Keratinocyte (primary cell): ENCODE data around the gene SORL1. TPM values are rescaled to one million over a fixed set of nuclear protein-coding genes. Genes with fewer than 3 reads are reported as not detected.

Source experiments
- DNase-seq: peaks from one replicate; pipeline ENCODE4 v3.0.0-alpha.2; 2011; ENCODE audit warnings: low read depth, missing footprints, low spot score
- FAIRE-seq: peaks from 2 replicates; lab custom pipeline; 2011; peaks lifted over from hg19 to GRCh38; lab: Jason Lieb, UNC
- H2AFZ ChIP-seq: 2 replicates; pipeline ENCODE4 v1.6.0; 2012; ENCODE audit warnings: low read length, control low read depth, inconsistent platforms; ENCODE audit not compliant: control insufficient read depth
- H3K27ac ChIP-seq: 2 replicates; pipeline ENCODE4 v1.5.1; 2011; ENCODE audit warnings: low read length; ENCODE audit not compliant: control insufficient read depth, insufficient read depth
- H3K27me3 ChIP-seq: 3 replicates; pipeline ENCODE4 v1.6.0; 2011; ENCODE audit warnings: low read length; ENCODE audit not compliant: control insufficient read depth, insufficient read depth; ENCODE audit errors: extremely low read depth
- H3K36me3 ChIP-seq, 2 experiments: 2 replicates in 1 of 2; 3 replicates in 1 of 2; pipeline ENCODE4 v1.5.1; 2011; ENCODE audit warnings: low read length in 2 of 2, mild to moderate bottlenecking in 1 of 2; ENCODE audit not compliant: control insufficient read depth in 2 of 2, insufficient read depth in 2 of 2; ENCODE audit errors: extremely low read depth in 1 of 2
- H3K4me1 ChIP-seq: 3 replicates; pipeline ENCODE4 v1.5.1; 2011; ENCODE audit warnings: low read length; ENCODE audit not compliant: control insufficient read depth, insufficient read depth; ENCODE audit errors: extremely low read depth
- H3K4me2 ChIP-seq: 3 replicates; pipeline ENCODE4 v1.6.0; 2011; ENCODE audit warnings: low read depth, low read length; ENCODE audit not compliant: control insufficient read depth, insufficient read depth; ENCODE audit errors: extremely low read depth
- H3K4me3 ChIP-seq, 3 experiments: fragments of 200-600 bp in 1 of 3; sonication (generic) in 1 of 3; 2 replicates in 2 of 3; 3 replicates in 1 of 3; pipeline ENCODE4 v1.5.1; 2011 to 2016; ENCODE audit warnings: low read length in 3 of 3, mild to moderate bottlenecking in 3 of 3, control low read depth in 2 of 3, inconsistent platforms in 1 of 3, low read depth in 1 of 3, mixed read lengths in 1 of 3, mixed run types in 1 of 3, moderate library complexity in 1 of 3; ENCODE audit not compliant: control insufficient read depth in 2 of 3, insufficient read depth in 2 of 3; ENCODE audit errors: extremely low read depth in 1 of 3
- H3K79me2 ChIP-seq: 2 replicates; pipeline ENCODE4 v1.6.0; 2012; ENCODE audit warnings: low read length; ENCODE audit not compliant: control insufficient read depth, insufficient read depth
- H3K9ac ChIP-seq: 3 replicates; pipeline ENCODE4 v1.6.0; 2011; ENCODE audit warnings: low read length; ENCODE audit not compliant: control insufficient read depth, insufficient read depth; ENCODE audit errors: extremely low read depth
- H3K9me1 ChIP-seq: 3 replicates; pipeline ENCODE4 v1.6.0; 2011; ENCODE audit warnings: low read length; ENCODE audit not compliant: control insufficient read depth, insufficient read depth; ENCODE audit errors: extremely low read depth
- H3K9me3 ChIP-seq: 2 replicates; pipeline ENCODE4 v1.5.1; 2012; ENCODE audit warnings: low read depth, low read length; ENCODE audit not compliant: control insufficient read depth
- H4K20me1 ChIP-seq: 3 replicates; pipeline ENCODE4 v1.6.0; 2011; ENCODE audit warnings: low read length; ENCODE audit not compliant: control insufficient read depth, insufficient read depth; ENCODE audit errors: extremely low read depth
- CTCF ChIP-seq, 3 experiments: IDR thresholded peaks in 1 of 3; conservative IDR thresholded peaks in 1 of 3; optimal IDR thresholded peaks in 1 of 3; 2 replicates in 2 of 3; 3 replicates in 1 of 3; pipeline versions ENCODE3 to v1.5.1; 2011; ENCODE audit warnings: low read length in 3 of 3, mild to moderate bottlenecking in 3 of 3, moderate library complexity in 2 of 3, control low read depth in 1 of 3, inconsistent platforms in 1 of 3; ENCODE audit not compliant: insufficient read depth in 2 of 3; ENCODE audit errors: extremely low read depth in 1 of 3
- EZH2 ChIP-seq: IDR thresholded peaks from one replicate; pipeline ENCODE4 v1.6.1; 2012; ENCODE audit warnings: inconsistent platforms, mild to moderate bottlenecking, low read length, moderate library complexity
- dilution Hi-C: fragments of 300-500 bp; cut with MboI; formaldehyde crosslinking; loops from one replicate; pipeline ENCODE4 v1.7.0; 2020; ENCODE audit warnings: low sequenced_read_pairs; ENCODE audit not compliant: extremely low pct_ligation_motif_present
- polyA plus RNA-seq, 5 experiments: library from polyadenylated mRNA; depleted of rRNA in 3 of 5; stranded (reverse) in 3 of 5; stranded (forward) in 1 of 5; unstranded in 1 of 5; fragments of >200 nt; gene quantifications; 1 replicate in 1 of 5; 2 replicates in 3 of 5; 3 replicates in 1 of 5; pipeline versions ENCODE4 v1.2.1 to v1.2.3, GENCODE V29; 2011 to 2012; ENCODE audit warnings: missing spikeins in 2 of 5, low read depth in 1 of 5, low replicate concordance in 1 of 5

The SORL1 gene
- polyA plus RNA-seq, 1 donor (not counting 4 experiments of a cell fraction or from before 2014, with no cell fraction given), result 38.9 TPM

GRCh38 chr11:121561240-121561639 is 109.1 kb downstream of the SORL1 start:
- FAIRE-seq (no peak), DNase-seq (no peak)
- H4K20me1 ChIP-seq, result no peaks in the 10 kb centered on the region
- H3K9ac ChIP-seq, result no peak overlapping the region
- no peak overlapping the region for H2AFZ ChIP-seq
- H3K4me3 ChIP-seq, result no peak overlapping the region
- no peaks in the 10 kb centered on the region for H3K9me1 ChIP-seq
- no peak overlapping the region for H3K4me2 ChIP-seq
- H3K9me3 ChIP-seq, result no peaks in the 10 kb centered on the region
- dilution Hi-C loops, result no loop called here
- H3K27me3 ChIP-seq, result no peaks in the 10 kb centered on the region
- no peak for TF ChIP-seq EZH2
- TF ChIP-seq CTCF (optimal IDR thresholded peaks at IDR 0.05 in 1 of 3, IDR thresholded peaks at IDR 0.05 in 1 of 3, conservative IDR thresholded peaks at IDR 0.05 in 1 of 3; ENCODE audit: extremely low read depth in 1 of 3, insufficient read depth in 2 of 3, low read length in 3 of 3), result no peak
- H3K27ac ChIP-seq, result no peak overlapping the region
- peaks cover 4% of the 10 kb centered on the region for H3K79me2 ChIP-seq
- no peaks in the 10 kb centered on the region for H3K4me1 ChIP-seq
- peaks cover 30 to 53% of the 10 kb centered on the region in 2 experiments for H3K36me3 ChIP-seq

- Histone ChIP-seq H3K27ac (no peak overlapping the region), H3K4me2 (no peak overlapping the region), H3K9me3 (no peaks in the 10 kb centered on the region), H3K36me3 (peaks cover 28 to 54% of the 10 kb centered on the region in 2 experiments), H4K20me1 (no peaks in the 10 kb centered on the region), H3K4me3 (no peak overlapping the region), H3K27me3 (no peaks in the 10 kb centered on the region), H3K9ac (no peak overlapping the region), H2AFZ (no peak overlapping the region), H3K9me1 (no peaks in the 10 kb centered on the region), H3K4me1 (no peaks in the 10 kb centered on the region), H3K79me2 (peaks cover 4% of the 10 kb centered on the region)
- dilution Hi-C loops, result no loop called here
- DNase-seq (no peak), FAIRE-seq (no peak)
- TF ChIP-seq EZH2 (no peak), CTCF (optimal IDR thresholded peaks at IDR 0.05 in 1 of 3, IDR thresholded peaks at IDR 0.05 in 1 of 3, conservative IDR thresholded peaks at IDR 0.05 in 1 of 3; ENCODE audit: extremely low read depth in 1 of 3, insufficient read depth in 2 of 3, low read length in 3 of 3) (no peak)
These were observed 109.6 kb downstream of the SORL1 start for GRCh38 chr11:121561716-121562115.
